Progenitor cell of endocrine pancreas (in vitro differentiated cells): Measurements from ENCODE around the gene DTX4. TPM values are rescaled to one million over a fixed set of nuclear protein-coding genes. Genes with fewer than 3 reads are reported as not detected.

Source experiments
- DNase-seq: peaks from one replicate; pipeline ENCODE4 v3.0.0; 2021; ENCODE audit warnings: low spot score; ENCODE audit not compliant: unreplicated experiment
- H3K27ac Mint-ChIP-seq: 2 replicates; pipeline ENCODE4 v1.8.0; 2021; ENCODE audit warnings: mild to moderate bottlenecking, moderate library complexity, mixed read lengths
- H3K27me3 Mint-ChIP-seq: 2 replicates; pipeline ENCODE4 v1.8.0; 2021; ENCODE audit warnings: mixed read lengths
- H3K36me3 Mint-ChIP-seq: 2 replicates; pipeline ENCODE4 v1.8.0; 2022; ENCODE audit warnings: mixed read lengths; ENCODE audit not compliant: insufficient read depth
- H3K4me1 Mint-ChIP-seq: 2 replicates; pipeline ENCODE4 v1.8.0; 2021; ENCODE audit warnings: low read depth, mixed read lengths
- H3K4me3 Mint-ChIP-seq: 2 replicates; pipeline ENCODE4 v1.8.0; 2021; ENCODE audit warnings: low read depth, mild to moderate bottlenecking, moderate library complexity, mixed read lengths
- H3K9me3 Mint-ChIP-seq: 2 replicates; pipeline ENCODE4 v1.8.0; 2021; ENCODE audit warnings: low read depth, mixed read lengths
- total RNA-seq: library from RNA; stranded (reverse); gene quantifications from 2 replicates; pipeline ENCODE4 v1.2.1, GENCODE V29; 2021
- TF ChIP-seq, protein P1 (sequence below): fragments of 200-600 bp; sonication (generic); IDR thresholded peaks from one replicate; pipeline ENCODE4 v1.5.0; 2021; ENCODE audit warnings: antibody characterized with exemption, mild to moderate bottlenecking; ENCODE audit not compliant: unreplicated experiment

Gene DTX4
- total RNA-seq, 1 donor from 2014 or later = 61.6 TPM

DNA sequence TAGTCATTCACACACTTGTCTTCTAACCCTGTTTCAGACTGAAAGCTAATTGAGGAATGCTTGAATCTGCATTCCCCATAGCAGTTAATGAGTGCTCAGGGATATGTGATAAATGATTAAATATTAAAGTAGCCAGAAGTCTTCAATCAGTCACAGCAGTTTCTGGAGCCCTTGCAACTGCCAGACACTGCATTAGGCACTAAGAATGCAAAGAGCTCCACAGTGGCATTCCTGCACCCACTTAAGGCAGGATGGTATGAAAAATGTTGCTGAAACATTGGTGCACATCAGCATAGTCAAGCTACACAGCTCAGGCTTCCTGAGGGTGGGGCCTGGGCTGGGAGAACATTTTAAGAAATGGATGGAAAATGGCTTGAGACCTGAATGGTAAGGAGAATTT, 6.5 kb downstream of the DTX4 start:
- peaks cover 2% of the 10 kb centered on the region for H3K9me3 Mint-ChIP-seq
- H3K36me3 Mint-ChIP-seq = peaks cover 39% of the 10 kb centered on the region
- TF ChIP-seq, protein P1, sequence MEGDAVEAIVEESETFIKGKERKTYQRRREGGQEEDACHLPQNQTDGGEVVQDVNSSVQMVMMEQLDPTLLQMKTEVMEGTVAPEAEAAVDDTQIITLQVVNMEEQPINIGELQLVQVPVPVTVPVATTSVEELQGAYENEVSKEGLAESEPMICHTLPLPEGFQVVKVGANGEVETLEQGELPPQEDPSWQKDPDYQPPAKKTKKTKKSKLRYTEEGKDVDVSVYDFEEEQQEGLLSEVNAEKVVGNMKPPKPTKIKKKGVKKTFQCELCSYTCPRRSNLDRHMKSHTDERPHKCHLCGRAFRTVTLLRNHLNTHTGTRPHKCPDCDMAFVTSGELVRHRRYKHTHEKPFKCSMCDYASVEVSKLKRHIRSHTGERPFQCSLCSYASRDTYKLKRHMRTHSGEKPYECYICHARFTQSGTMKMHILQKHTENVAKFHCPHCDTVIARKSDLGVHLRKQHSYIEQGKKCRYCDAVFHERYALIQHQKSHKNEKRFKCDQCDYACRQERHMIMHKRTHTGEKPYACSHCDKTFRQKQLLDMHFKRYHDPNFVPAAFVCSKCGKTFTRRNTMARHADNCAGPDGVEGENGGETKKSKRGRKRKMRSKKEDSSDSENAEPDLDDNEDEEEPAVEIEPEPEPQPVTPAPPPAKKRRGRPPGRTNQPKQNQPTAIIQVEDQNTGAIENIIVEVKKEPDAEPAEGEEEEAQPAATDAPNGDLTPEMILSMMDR = no peak

DNA sequence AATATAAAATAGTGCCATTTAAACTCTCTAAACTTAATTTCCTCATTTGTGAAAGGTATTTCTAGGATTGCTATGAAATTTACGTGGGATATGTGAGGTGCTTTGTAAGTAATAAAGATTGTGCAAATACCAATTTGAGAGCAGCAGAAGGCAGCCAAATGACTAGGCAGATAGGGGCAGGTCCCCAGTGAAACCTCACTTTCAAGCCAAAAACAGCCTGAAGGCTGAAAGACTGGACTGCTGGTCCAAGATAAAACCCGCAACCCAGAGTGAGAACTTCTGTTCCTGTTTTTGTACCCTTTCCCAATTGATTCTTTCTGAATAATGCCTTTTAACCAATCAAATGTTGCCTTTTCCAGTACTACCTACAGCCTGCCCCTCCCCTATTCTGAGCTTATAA, 7.2 kb downstream of the DTX4 start:
- DNase-seq = no peak
- TF ChIP-seq, protein P1 = no peak
- Mint-ChIP-seq H3K36me3 (peaks cover 41% of the 10 kb centered on the region), H3K9me3 (peaks cover 2% of the 10 kb centered on the region), H3K4me1 (peaks cover 44% of the 10 kb centered on the region), H3K27me3 (no peaks in the 10 kb centered on the region), H3K4me3 (no peak overlapping the region), H3K27ac (no peak overlapping the region)

More for the DNA sequence above, 6.5 kb downstream of the DTX4 start:
- H3K27ac Mint-ChIP-seq = peak overlapping the region; percentile 51
- no peak for DNase-seq
- H3K4me1 Mint-ChIP-seq = peaks cover 45% of the 10 kb centered on the region
- no peak overlapping the region for H3K4me3 Mint-ChIP-seq
- no peaks in the 10 kb centered on the region for H3K27me3 Mint-ChIP-seq

GRCh38 chr11:59180168-59180776, 8.3 kb downstream of the DTX4 start:
- DNase-seq = no peak
- Mint-ChIP-seq H3K36me3 (peaks cover 45% of the 10 kb centered on the region), H3K9me3 (peaks cover 2% of the 10 kb centered on the region), H3K4me3 (no peak overlapping the region), H3K27ac (no peak overlapping the region), H3K4me1 (peaks cover 42% of the 10 kb centered on the region), H3K27me3 (no peaks in the 10 kb centered on the region)
- TF ChIP-seq, protein P1 = no peak

- peaks cover 44% of the 10 kb centered on the region for H3K36me3 Mint-ChIP-seq
- peaks cover 40% of the 10 kb centered on the region for H3K4me1 Mint-ChIP-seq
- TF ChIP-seq, protein P1 = no peak
- H3K9me3 Mint-ChIP-seq = peaks cover 2% of the 10 kb centered on the region
- no peak overlapping the region for H3K4me3 Mint-ChIP-seq
- no peak for DNase-seq
- no peaks in the 10 kb centered on the region for H3K27me3 Mint-ChIP-seq
- peak overlapping the region; percentile 37 for H3K27ac Mint-ChIP-seq
Measured at GRCh38 chr11:59180907-59181306, 9.0 kb downstream of the DTX4 start.

- H3K9me3 Mint-ChIP-seq = peaks cover 2% of the 10 kb centered on the region
Measured at GRCh38 chr11:59181746-59182456, 10.0 kb downstream of the DTX4 start.

More at GRCh38 chr11:59181746-59182456, 10.0 kb downstream of the DTX4 start:
- Mint-ChIP-seq H3K4me3 (no peak overlapping the region), H3K4me1 (peaks cover 47% of the 10 kb centered on the region), H3K36me3 (peaks cover 48% of the 10 kb centered on the region), H3K27me3 (no peaks in the 10 kb centered on the region), H3K27ac (peak overlapping the region; percentile 41)
- DNase-seq = no peak
- TF ChIP-seq, protein P1 = no peak
